Pancreas (tissue), 10 donors: Measurements from ENCODE around the gene C2CD4B. TPM values are rescaled to one million over a fixed set of nuclear protein-coding genes. Genes with fewer than 3 reads are reported as not detected.

ENCODE experiments used
- ATAC-seq, 4 donors: fragments of 200-7000 bp; cut with Tn5 transposase; one replicate each; pipeline versions ENCODE4 v1.8.0 to v1.9.1; 2020; ENCODE audit warnings: mild to moderate bottlenecking in 4 of 4, moderate library complexity in 4 of 4
- DNase-seq, 6 donors: peaks; one replicate each; pipeline ENCODE4 v3.0.0-alpha.2; 2020
- FAIRE-seq: peaks from 2 replicates; lab custom pipeline; 2012; peaks lifted over from hg19 to GRCh38; lab: Jason Lieb, UNC
- H3K27ac ChIP-seq, 4 donors: fragments of 200-600 bp; sonication (generic); 1 replicate in 3 of 4; 2 replicates in 1 of 4; pipeline versions ENCODE4 v1.5.0 to v1.8.0; 2020
- H3K27me3 ChIP-seq, 4 donors: fragments of 200-600 bp; one replicate each; pipeline ENCODE4 v1.8.0; 2021
- H3K36me3 ChIP-seq, 3 donors: fragments of 200-600 bp; sonication (generic) in 1 of 3; one replicate each; pipeline versions ENCODE4 v1.5.0 to v1.8.0; 2020 to 2021
- H3K4me1 ChIP-seq, 3 donors: fragments of 200-600 bp; one replicate each; pipeline ENCODE4 v1.8.0; 2021
- H3K4me3 ChIP-seq, 4 donors: fragments of 200-600 bp; sonication (generic) in 2 of 4; one replicate each; pipeline versions ENCODE4 v1.5.0 to v1.8.0; 2020 to 2021
- H3K9me3 ChIP-seq, 4 donors: fragments of 200-600 bp; one replicate each; pipeline ENCODE4 v1.8.0; 2021
- WGBS, 2 donors: extraction: QIAGEN DNeasy Blood & Tissue Kit; methylation state at CpG; one replicate each; pipeline ENCODE4 v1.1.7; 2013; 5-methylcytosine and 5-hydroxymethylcytosine counted together
- intact Hi-C, 3 donors: fragments of 100-400 bp; cut with DNase I; formaldehyde crosslinking; loops; one replicate each; pipeline versions ENCODE4 v1.11.1 to v1.14.2; 2022
- polyA plus RNA-seq, 2 donors: library from polyadenylated mRNA; stranded (reverse); fragments of 200-250 nt; gene quantifications; one replicate each; pipeline ENCODE4 v1.2.3, GENCODE V29; 2013
- total RNA-seq, 6 donors: library from RNA; stranded (reverse); fragmentation: NEBNext Ultra II Directional in 4 of 6; extraction: Animal tissue kit (Norgen Biotek cat#: 25700) in 4 of 6; gene quantifications; one replicate each; pipeline versions ENCODE4 v1.2.1 to v1.2.4, GENCODE V29; 2021 to 2023
- TF ChIP-seq, protein P1 (sequence below), 4 donors: fragments of 200-600 bp; sonication (generic) in 3 of 4; IDR thresholded peaks; one replicate each; pipeline versions ENCODE4 v1.5.0 to v1.8.0; 2021; ENCODE audit warnings: antibody characterized with exemption in 4 of 4
- donor health status: healthy with polysubstance abuse.
- donor health status: DM: no; HTN: no; CAD: no; lungs with moderate emphysema.
- donor health status: DM: no; HTN: no; CAD: no.
- donor health status: control.
- donor health status: control.
- donor health status: Bipolar disorder and iron deficiency.
- donor health status: DM: yes; HTN: yes; CAD: no.
- donor health status: DM: no; HTN: no; CAD: no.
- donor health status: DM: no; HTN: no; CAD: no.
- donor health status: DM: yes; HTN: yes; CAD: no.

Gene C2CD4B
- total and polyA plus RNA-seq, 8 donors: 25.1 to 167 (median 39.6) TPM

DNA sequence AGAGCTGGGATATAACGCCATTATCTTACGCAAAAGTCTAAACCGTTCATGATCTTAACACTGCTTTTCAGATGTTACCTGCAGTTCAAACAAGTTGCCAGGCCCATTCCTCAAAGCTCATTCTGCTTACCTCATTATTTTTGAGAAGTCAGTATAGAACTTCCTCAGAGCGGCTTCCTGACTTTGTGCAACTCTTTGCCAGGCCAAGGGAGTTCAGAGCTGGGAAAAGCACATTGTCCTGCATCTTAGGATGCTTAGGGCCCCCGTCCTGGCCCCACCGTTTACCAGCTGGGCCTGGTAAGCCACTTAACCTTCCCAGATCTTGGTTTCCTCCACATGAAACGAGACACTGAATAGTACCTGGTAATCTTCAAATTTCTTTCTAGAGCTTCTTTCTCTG is 6.8 kb upstream of the C2CD4B start:
- no peak for DNase-seq
- H3K4me3 ChIP-seq: no peak overlapping the region
- TF ChIP-seq, protein P1, sequence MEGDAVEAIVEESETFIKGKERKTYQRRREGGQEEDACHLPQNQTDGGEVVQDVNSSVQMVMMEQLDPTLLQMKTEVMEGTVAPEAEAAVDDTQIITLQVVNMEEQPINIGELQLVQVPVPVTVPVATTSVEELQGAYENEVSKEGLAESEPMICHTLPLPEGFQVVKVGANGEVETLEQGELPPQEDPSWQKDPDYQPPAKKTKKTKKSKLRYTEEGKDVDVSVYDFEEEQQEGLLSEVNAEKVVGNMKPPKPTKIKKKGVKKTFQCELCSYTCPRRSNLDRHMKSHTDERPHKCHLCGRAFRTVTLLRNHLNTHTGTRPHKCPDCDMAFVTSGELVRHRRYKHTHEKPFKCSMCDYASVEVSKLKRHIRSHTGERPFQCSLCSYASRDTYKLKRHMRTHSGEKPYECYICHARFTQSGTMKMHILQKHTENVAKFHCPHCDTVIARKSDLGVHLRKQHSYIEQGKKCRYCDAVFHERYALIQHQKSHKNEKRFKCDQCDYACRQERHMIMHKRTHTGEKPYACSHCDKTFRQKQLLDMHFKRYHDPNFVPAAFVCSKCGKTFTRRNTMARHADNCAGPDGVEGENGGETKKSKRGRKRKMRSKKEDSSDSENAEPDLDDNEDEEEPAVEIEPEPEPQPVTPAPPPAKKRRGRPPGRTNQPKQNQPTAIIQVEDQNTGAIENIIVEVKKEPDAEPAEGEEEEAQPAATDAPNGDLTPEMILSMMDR (IDR thresholded peaks at IDR 0.05): no peak
- no peak for ATAC-seq
- H3K27me3 ChIP-seq: no peaks in the 10 kb centered on the region
- no peaks in the 10 kb centered on the region for H3K9me3 ChIP-seq
- WGBS, 2 donors: 71 to 77% methylated on average over 7 of the region's 7 CpGs
- peaks cover 0 to 14% (median 0%) of the 10 kb centered on the region in 3 donors for H3K4me1 ChIP-seq
- intact Hi-C loops: no loop called here
- H3K36me3 ChIP-seq: no peaks in the 10 kb centered on the region
- no peak for FAIRE-seq
- no peak overlapping the region for H3K27ac ChIP-seq

DNA sequence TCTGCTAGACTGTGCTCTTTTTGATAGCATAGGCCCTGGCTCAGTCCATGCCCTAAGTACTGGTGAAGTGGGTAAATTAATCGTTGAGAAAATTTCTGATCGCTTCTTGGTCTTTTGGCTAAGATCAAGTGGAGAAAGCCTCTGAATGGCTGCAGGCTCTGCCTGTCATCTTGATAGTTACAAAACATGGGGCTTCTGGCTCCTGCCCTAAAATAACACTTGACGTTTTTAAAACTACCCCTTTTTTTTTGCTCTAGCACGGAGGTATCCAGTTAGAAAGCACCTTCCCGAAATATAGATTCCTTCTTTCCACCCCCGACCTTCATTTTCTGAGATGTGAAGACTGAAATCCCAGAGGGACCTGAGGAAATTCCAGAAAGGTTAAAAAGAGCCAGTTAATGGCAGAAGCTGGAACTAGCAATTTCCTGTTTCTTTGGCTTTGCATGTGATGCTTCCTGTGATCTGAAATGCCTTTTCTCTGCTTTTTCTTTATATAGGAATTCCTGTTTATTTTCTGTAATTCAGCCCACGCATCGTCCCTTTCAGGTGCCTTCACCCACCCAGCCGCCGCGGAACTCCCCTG is 799 bp upstream of the C2CD4B start:
- DNase-seq (no peak), FAIRE-seq (no peak), ATAC-seq (peak in 3 of 4 donors; percentile 0 to 10 (median 0))
- Histone ChIP-seq H3K9me3 (no peaks in the 10 kb centered on the region), H3K27ac (peak overlapping the region; percentile 78 to 96 (median 90)), H3K4me1 (peaks cover 0 to 23% (median 0%) of the 10 kb centered on the region in 3 donors), H3K4me3 (peak overlapping the region in 2 of 4 donors; percentile 71), H3K36me3 (peaks cover 0 to 9% (median 0%) of the 10 kb centered on the region in 3 donors), H3K27me3 (no peaks in the 10 kb centered on the region)
- TF ChIP-seq, protein P1 (IDR thresholded peaks at IDR 0.05): no peak
- 46 to 59% methylated on average over 11 of the region's 11 CpGs for WGBS, 2 donors
- intact Hi-C loops: no loop called here

DNA sequence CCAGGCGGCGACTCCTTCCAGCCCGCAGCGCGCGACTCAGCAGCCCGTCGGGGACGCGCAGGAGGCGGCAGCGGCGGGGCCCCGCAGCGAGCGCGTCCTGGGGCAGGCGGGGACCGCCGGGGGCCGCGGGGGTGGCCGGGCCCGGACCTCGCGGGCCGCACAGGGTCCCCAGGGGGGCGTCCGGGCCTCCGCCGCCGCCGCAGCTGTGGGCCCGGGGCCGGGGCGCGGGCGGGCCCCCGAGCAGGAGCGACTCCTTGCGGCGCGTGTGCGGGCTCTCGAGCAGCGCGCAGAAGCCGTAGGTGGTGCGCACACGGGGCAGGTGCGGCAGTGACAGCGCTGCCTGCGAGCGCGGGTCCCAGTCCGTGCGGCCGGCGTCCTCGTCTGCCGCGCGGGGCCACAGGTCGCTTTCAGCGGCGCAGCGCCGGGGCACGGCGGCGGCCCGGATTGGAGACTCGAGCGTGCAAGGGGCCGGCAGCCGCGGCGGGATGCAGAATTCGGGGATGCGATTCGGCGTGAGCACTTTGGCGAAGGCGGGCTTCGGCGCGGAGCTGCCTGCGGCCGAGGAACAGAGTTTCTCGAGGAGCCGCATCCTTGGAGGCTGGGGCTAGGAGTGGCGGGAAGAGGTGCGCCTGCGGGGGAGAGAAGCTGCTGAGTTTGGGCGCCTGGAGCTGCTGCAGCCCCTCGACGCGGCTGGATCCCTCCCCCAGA is 535 bp downstream of the C2CD4B start:
- DNase-seq: peak in 3 of 6 donors; percentile 71 to 85 (median 84)
- Histone ChIP-seq H3K4me1 (peaks cover 0 to 23% (median 0%) of the 10 kb centered on the region in 3 donors), H3K4me3 (peak overlapping the region; percentile 38 to 71 (median 60)), H3K27ac (peak overlapping the region; percentile 78 to 96 (median 90)), H3K27me3 (no peaks in the 10 kb centered on the region), H3K36me3 (peaks cover 0 to 9% (median 0%) of the 10 kb centered on the region in 3 donors), H3K9me3 (no peaks in the 10 kb centered on the region)
- FAIRE-seq: no peak
- TF ChIP-seq, protein P1 (IDR thresholded peaks at IDR 0.05): no peak
- 1% methylated on average over 65 to 98 of the region's 98 CpGs for WGBS, 2 donors
- ATAC-seq: peak; percentile 14 to 55 (median 24)
- intact Hi-C loops: no loop called here

DNA sequence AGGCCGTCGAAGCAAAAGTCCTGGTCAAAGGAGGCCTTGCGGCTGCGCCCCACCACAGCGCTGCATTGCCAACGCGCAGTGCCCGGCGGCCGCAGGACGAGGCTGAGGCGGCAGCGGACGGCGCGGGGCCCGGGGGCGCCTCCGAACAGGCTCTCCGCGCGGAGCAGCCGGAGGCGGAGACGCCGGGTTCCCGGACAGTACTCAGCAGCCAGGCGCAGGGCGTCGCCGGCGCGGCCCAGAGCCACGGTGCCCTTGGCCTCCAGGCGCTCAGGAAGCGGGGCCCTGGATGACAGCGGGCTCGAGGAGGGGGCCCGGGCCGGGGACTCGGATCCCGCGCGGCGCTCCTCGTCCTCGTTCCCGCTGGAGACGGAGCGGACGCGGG is 1.1 kb downstream of the C2CD4B start:
- Histone ChIP-seq H3K9me3 (no peaks in the 10 kb centered on the region), H3K27ac (peak overlapping the region; percentile 78 to 96 (median 90)), H3K4me3 (peak overlapping the region; percentile 38 to 71 (median 60)), H3K36me3 (peaks cover 0 to 9% (median 0%) of the 10 kb centered on the region in 3 donors), H3K4me1 (peaks cover 0 to 23% (median 0%) of the 10 kb centered on the region in 3 donors), H3K27me3 (no peaks in the 10 kb centered on the region)
- WGBS, 2 donors: 1 to 2% methylated on average over 30 to 52 of the region's 52 CpGs
- DNase-seq (peak in 5 of 6 donors; percentile 27 to 82 (median 66)), FAIRE-seq (no peak), ATAC-seq (peak in 2 of 4 donors; percentile 3 to 17)
- TF ChIP-seq, protein P1 (IDR thresholded peaks at IDR 0.05): no peak
- intact Hi-C loops: no loop called here
